Upper lobe of left lung (tissue), 6 donors: ENCODE data around the gene DDX50. TPM values are rescaled to one million over a fixed set of nuclear protein-coding genes. Genes with fewer than 3 reads are reported as not detected.

Source experiments
- ATAC-seq, 2 donors: fragments of 200-7000 bp; cut with Tn5 transposase; one replicate each; pipeline ENCODE4 v1.9.1; 2022; ENCODE audit warnings: mild to moderate bottlenecking in 2 of 2, moderate library complexity in 2 of 2; ENCODE audit not compliant: low FRiP score in 2 of 2
- DNase-seq, 2 donors: peaks; one replicate each; pipeline ENCODE4 v3.0.0-alpha.2; 2019 to 2020
- H3K27ac ChIP-seq, 4 donors: fragments of 200-600 bp; sonication (generic); one replicate each; pipeline ENCODE4 v1.5.1; 2016 to 2019
- H3K27me3 ChIP-seq, 4 donors: fragments of 200-600 bp; sonication (generic); one replicate each; pipeline ENCODE4 v1.5.1; 2017 to 2019
- H3K36me3 ChIP-seq, 4 donors: fragments of 200-600 bp; sonication (generic); one replicate each; pipeline ENCODE4 v1.5.1; 2016 to 2019
- H3K4me1 ChIP-seq, 4 donors: fragments of 200-600 bp; sonication (generic); one replicate each; pipeline ENCODE4 v1.5.1; 2018 to 2019
- H3K4me3 ChIP-seq, 4 donors: fragments of 200-600 bp; sonication (generic); one replicate each; pipeline ENCODE4 v1.5.1; 2017 to 2019; ENCODE audit warnings: mild to moderate bottlenecking in 2 of 4, moderate library complexity in 1 of 4
- H3K9me3 ChIP-seq, 4 donors: fragments of 200-600 bp; sonication (generic); one replicate each; pipeline ENCODE4 v1.5.1; 2018 to 2019
- EP300 ChIP-seq, 4 donors: sonication (generic); formaldehyde crosslinking; IDR thresholded peaks; one replicate each; pipeline ENCODE4 v1.5.1; 2017; ENCODE audit warnings: antibody characterized with exemption in 4 of 4, control low read depth in 2 of 4
- POLR2A ChIP-seq, 4 donors: fragments of 450-650 bp; IDR thresholded peaks; one replicate each; pipeline ENCODE4 v1.5.1; 2016 to 2017; ENCODE audit warnings: antibody characterized with exemption in 4 of 4, mild to moderate bottlenecking in 2 of 4
- POLR2AphosphoS5 ChIP-seq, 2 donors: sonication (generic); formaldehyde crosslinking; IDR thresholded peaks; one replicate each; pipeline ENCODE4 v1.5.1; 2017; ENCODE audit warnings: antibody characterized with exemption in 2 of 2
- WGBS, 2 donors: methylation state at CpG; one replicate each; pipeline ENCODE4 v1.1.5; 2017 to 2018; 5-methylcytosine and 5-hydroxymethylcytosine counted together
- small RNA-seq, 4 donors: library from RNA; depleted of rRNA; stranded (forward); fragments of <200 nt; gene quantifications; one replicate each; pipeline ENCODE3, GENCODE V24; 2016
- total RNA-seq, 6 donors: library from RNA; depleted of rRNA in 4 of 6; stranded (reverse); fragments of >200 nt in 4 of 6; gene quantifications; one replicate each; pipeline versions ENCODE4 v1.1.0 to v1.2.1, GENCODE V29; 2016 to 2021
- TF ChIP-seq, protein P1 (sequence below), 6 experiments: fragments of 450-650 bp in 4 of 6; fragments of 200-600 bp in 2 of 6; sonication (generic) in 2 of 6; IDR thresholded peaks; one replicate each; pipeline ENCODE4 v1.5.1; 2016 to 2019; ENCODE audit warnings: antibody characterized with exemption in 6 of 6
- donor health status: DM: no; HTN: no; CAD: no; lungs with moderate emphysema.
- donor health status: DM: no; HTN: yes; CAD: no; lungs with severe emphysema.

DDX50 gene
- total RNA-seq, 6 donors from 2014 or later: 9.1 to 42.7 (median 24.4) TPM

DNA sequence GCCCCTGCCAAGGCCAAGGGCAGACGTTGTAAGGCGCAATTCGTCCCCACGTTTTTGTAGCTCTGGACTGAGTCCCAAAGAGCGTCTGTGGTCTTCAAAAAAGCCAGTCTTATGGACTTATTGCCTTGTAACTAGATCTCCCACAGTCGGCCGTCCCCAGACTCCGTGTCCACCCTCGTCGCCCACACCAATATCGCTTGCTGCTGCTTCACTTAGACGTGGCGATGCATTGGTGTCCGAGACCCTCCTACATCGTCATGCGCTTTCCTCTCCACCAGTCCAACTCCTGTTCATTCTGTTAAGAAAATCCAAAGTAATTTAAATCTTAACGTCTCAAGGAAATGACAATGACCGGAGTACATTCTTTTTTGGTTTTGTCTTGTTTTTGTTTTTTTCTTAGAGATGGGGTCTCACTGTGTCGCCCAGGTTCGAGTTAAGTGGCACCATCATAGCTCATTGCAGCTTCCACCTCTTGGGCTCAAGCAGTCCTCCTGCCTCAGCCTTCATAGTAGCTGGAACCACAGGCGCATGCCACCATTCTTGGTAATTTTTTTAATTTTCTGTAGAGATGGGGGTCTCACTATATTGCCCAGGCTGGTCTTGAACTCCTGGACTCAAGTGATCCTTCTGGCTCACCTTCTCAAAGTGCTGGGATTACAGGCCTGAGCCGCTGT is 88.3 kb downstream of the DDX50 start:
- WGBS, 2 donors: 20 to 21% methylated on average over 19 to 20 of the region's 22 CpGs
- Histone ChIP-seq H3K9me3 (no peaks in the 10 kb centered on the region), H3K27me3 (no peaks in the 10 kb centered on the region), H3K4me1 (peaks cover 27 to 57% (median 48%) of the 10 kb centered on the region in 4 donors), H3K36me3 (peaks cover 0 to 14% (median 3%) of the 10 kb centered on the region in 4 donors), H3K4me3 (peak overlapping the region; percentile 58 to 79 (median 66)), H3K27ac (peak overlapping the region; percentile 79 to 89 (median 85))
- no peak for DNase-seq
- ATAC-seq: peak; percentile 8 to 13
- no peak for TF ChIP-seq EP300 (IDR thresholded peaks at IDR 0.05)
- TF ChIP-seq POLR2AphosphoS5 (IDR thresholded peaks at IDR 0.05): no peak
- TF ChIP-seq, protein P1, sequence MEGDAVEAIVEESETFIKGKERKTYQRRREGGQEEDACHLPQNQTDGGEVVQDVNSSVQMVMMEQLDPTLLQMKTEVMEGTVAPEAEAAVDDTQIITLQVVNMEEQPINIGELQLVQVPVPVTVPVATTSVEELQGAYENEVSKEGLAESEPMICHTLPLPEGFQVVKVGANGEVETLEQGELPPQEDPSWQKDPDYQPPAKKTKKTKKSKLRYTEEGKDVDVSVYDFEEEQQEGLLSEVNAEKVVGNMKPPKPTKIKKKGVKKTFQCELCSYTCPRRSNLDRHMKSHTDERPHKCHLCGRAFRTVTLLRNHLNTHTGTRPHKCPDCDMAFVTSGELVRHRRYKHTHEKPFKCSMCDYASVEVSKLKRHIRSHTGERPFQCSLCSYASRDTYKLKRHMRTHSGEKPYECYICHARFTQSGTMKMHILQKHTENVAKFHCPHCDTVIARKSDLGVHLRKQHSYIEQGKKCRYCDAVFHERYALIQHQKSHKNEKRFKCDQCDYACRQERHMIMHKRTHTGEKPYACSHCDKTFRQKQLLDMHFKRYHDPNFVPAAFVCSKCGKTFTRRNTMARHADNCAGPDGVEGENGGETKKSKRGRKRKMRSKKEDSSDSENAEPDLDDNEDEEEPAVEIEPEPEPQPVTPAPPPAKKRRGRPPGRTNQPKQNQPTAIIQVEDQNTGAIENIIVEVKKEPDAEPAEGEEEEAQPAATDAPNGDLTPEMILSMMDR (IDR thresholded peaks at IDR 0.05): no peak
- no peak for TF ChIP-seq POLR2A (IDR thresholded peaks at IDR 0.05)

DNA sequence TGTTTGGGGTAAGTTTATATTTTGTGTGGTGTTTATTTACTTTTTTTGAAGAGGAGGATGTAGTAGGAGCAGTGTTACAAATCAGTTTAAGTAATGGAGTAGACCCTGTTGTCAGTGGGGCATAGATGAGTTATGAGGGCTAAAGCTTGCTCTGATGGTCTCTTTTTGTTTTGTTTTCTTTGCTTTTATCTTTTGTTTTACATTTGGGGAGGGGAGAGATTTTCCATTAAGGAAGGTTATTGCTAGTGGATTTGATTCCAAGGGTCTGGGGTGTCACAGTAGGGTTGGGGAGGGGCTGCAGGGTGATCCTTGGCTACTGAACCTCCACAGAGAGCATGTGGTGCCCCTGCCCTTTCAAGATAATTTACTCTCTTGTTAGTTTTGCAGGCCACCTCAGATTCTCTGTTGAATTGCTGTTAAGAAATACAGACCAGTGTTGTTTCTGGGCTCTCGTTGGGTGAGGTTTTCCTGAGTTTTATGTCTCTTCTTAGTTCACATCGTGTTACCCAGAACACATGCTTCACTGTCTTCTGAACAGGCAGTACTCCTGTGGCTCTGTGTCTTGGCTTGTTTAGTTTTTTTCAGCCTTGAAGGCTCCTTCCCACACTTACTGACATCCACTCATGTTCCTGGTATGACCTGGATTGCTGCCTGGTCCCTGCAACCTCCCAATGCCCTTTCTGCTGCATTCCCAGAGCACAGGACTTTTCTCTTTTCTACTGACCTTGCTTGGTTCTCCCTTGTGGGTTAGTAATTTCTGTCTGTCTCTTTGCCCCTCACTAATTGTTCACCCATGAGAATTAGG is 91.7 kb downstream of the DDX50 start:
- peak in 1 of 2 donors; percentile 47 for DNase-seq
- Histone ChIP-seq H3K27ac (peak overlapping the region in 3 of 4 donors; percentile 37 to 59 (median 59)), H3K36me3 (no peaks in the 10 kb centered on the region), H3K9me3 (no peaks in the 10 kb centered on the region), H3K4me3 (no peak overlapping the region), H3K4me1 (peaks cover 27 to 57% (median 49%) of the 10 kb centered on the region in 4 donors), H3K27me3 (no peaks in the 10 kb centered on the region)
- TF ChIP-seq POLR2AphosphoS5 (IDR thresholded peaks at IDR 0.05) (peak in 1 of 2 donors; percentile 11), POLR2A (IDR thresholded peaks at IDR 0.05) (no peak), EP300 (IDR thresholded peaks at IDR 0.05) (peak in 1 of 4 donors; percentile 25)
- TF ChIP-seq, protein P1 (IDR thresholded peaks at IDR 0.05): no peak
- ATAC-seq: no peak
- WGBS, 2 donors: 37 to 56% methylated on average over 2 of the region's 2 CpGs

Small RNA genes lying within 50 kb of the gene (small RNA-seq; reads per million reads assigned to genes)
- 0 reads per million in 4 donors for gene RNU6-571P

Other genes with a start within 250 kb of the DDX50 start
- 100 to 1,000 TPM in 1 of 6 donors, 10 to 100 TPM in 5; 30.4 to 158 (median 50.4) TPM for gene CCAR1, start 180.1 kb upstream of the DDX50 start, total RNA-seq
- gene STOX1, start 73.8 kb upstream of the DDX50 start, total RNA-seq: 10 to 100 TPM in 1 of 6 donors, 1 to 10 TPM in 4, under 1 TPM in 1; 0.23 to 25.6 (median 3.1) TPM
- gene DDX21, start 54.9 kb downstream of the DDX50 start, total RNA-seq: 10 to 100 TPM; 18.4 to 86.5 (median 44.3) TPM
- gene KIFBP, start 87.5 kb downstream of the DDX50 start, total RNA-seq: 10 to 100 TPM; 18.9 to 27.6 (median 21.4) TPM
- 100 to 1,000 TPM in 5 of 6 donors, 10 to 100 TPM in 1; 96.4 to 326 (median 203) TPM for gene SRGN, start 186.8 kb downstream of the DDX50 start, total RNA-seq
- 10 to 100 TPM; 18.9 to 57.7 (median 40.9) TPM for gene VPS26A, start 222.9 kb downstream of the DDX50 start, total RNA-seq